ENCODE results near the gene CAVIN3. TPM values are rescaled to one million over a fixed set of nuclear protein-coding genes. Genes with fewer than 3 reads are reported as not detected.
"Not testable (repeated sequence)": the region's sequence is repeated elsewhere in the genome, so short reads cannot be mapped to it uniquely, and the experiment has no call there.

Gene CAVIN3
- total RNA-seq, 3 donors from 2014 or later, result 4.6 to 21.3 (median 20.7) TPM

DNA sequence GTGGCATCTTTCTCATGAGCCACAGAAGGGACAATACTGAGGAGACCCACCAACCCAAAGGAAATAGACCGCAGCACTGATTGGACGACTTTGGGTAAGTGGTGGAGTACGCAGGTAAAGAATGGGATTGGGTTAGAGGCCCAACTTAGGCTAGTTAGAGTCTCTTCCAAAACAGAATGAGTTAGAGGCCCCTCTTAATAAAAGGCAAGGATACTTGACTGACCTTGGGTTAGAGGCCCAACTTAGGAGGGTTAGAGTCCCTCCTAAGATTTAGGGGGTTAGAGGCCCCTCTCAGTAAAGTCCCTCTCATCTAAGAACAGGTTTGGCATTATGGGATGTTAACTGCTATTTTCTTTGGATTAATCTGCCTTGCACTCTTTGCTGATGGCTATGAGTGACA is 36.1 kb downstream of the CAVIN3 start:
- TF ChIP-seq, protein P1, sequence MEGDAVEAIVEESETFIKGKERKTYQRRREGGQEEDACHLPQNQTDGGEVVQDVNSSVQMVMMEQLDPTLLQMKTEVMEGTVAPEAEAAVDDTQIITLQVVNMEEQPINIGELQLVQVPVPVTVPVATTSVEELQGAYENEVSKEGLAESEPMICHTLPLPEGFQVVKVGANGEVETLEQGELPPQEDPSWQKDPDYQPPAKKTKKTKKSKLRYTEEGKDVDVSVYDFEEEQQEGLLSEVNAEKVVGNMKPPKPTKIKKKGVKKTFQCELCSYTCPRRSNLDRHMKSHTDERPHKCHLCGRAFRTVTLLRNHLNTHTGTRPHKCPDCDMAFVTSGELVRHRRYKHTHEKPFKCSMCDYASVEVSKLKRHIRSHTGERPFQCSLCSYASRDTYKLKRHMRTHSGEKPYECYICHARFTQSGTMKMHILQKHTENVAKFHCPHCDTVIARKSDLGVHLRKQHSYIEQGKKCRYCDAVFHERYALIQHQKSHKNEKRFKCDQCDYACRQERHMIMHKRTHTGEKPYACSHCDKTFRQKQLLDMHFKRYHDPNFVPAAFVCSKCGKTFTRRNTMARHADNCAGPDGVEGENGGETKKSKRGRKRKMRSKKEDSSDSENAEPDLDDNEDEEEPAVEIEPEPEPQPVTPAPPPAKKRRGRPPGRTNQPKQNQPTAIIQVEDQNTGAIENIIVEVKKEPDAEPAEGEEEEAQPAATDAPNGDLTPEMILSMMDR (IDR thresholded peaks at IDR 0.05), result no peak
- ATAC-seq, result no peak
- intact Hi-C loops (cut with DNase I, micrococcal nuclease), result no loop called here
- Histone ChIP-seq H3K4me1 (ENCODE audit: low read depth) (no peaks in the 10 kb centered on the region), H3K36me3 (ENCODE audit: low read depth) (no peaks in the 10 kb centered on the region), H3K9me3 (no peaks in the 10 kb centered on the region), H3K4me3 (no peak overlapping the region)
- no peak for DNase-seq

DNA sequence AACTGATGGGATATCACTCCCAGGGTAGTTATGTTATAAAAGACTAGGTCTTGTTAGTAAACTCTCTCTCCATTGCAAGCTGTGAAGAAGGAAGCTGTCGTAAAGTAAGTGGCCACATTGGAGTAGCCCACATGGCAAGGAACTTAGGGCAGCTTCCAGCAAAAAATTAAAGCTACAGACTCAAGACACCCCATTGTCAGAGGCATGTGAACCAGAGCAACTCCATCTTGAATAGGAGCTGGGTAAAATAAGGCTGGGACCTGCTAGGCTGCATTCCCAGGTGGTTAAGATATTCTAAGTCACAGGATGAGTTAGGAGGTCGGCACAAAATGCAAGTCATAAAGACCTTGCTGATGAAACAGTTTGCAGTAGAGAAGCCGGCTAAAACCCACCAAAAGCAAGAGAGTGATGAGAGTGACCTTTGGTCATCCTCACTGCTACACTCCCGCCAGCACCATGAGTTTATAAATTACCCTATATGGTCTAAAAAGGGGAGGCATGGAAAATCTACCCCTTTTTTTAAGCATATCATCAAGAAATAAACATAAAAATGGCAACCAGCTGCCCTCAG is 36.8 kb downstream of the CAVIN3 start:
- DNase-seq, result no peak
- no peaks in the 10 kb centered on the region for H3K36me3 ChIP-seq (ENCODE audit: low read depth)
- no peaks in the 10 kb centered on the region for H3K4me1 ChIP-seq (ENCODE audit: low read depth)
- H3K4me3 ChIP-seq, result no peak overlapping the region
- H3K9me3 ChIP-seq, result no peaks in the 10 kb centered on the region
- TF ChIP-seq, protein P1 (IDR thresholded peaks at IDR 0.05), result no peak
- intact Hi-C loops (cut with DNase I, micrococcal nuclease), result no loop called here
- ATAC-seq, result no peak

DNA sequence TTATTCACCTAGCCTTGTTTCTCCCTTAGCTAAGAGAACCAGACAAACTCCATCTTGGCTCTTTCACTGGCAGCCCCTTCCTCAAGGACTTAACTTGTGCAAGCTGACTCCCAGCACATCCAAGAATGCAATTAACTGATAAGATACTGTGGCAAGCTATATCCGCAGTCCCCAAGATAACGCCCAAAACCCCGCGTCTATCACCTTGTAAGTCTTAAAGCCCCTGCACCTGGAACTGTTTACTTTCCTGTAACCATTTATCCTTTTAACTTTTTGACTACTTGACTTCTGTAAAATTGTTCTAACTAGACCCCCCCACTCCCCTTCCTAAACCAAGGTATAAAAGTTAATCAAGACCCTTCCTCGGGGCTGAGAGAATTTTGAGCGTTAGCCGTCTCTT is 39.5 kb downstream of the CAVIN3 start:
- H3K4me3 ChIP-seq; H3K4me1 ChIP-seq (ENCODE audit: low read depth); intact Hi-C loops (cut with DNase I, micrococcal nuclease); DNase-seq; H3K9me3 ChIP-seq; H3K36me3 ChIP-seq (ENCODE audit: low read depth); ATAC-seq: not testable (repeated sequence)

DNA sequence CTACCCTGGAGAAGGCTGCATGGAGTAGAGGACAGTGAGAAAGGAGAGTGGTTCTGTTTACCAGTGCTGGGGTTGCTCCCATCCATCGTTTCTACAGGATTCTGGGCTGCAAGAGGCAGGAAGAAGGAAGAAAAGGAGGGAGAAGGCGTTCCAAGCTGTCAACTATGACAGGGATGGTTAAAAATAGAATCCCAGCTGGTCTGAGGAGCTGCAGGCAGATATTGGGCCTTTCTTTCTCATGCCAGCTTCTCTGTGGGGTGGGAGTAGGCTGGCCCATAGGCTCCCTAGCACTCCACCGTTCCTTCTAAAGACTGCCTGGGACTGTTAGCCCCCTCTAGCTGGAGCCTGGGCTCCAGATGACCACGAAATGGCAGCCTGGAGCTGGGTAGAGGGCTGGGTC is 47.1 kb downstream of the CAVIN3 start:
- Histone ChIP-seq H3K4me1 (ENCODE audit: low read depth) (no peaks in the 10 kb centered on the region), H3K4me3 (no peak overlapping the region), H3K9me3 (no peaks in the 10 kb centered on the region), H3K36me3 (ENCODE audit: low read depth) (no peaks in the 10 kb centered on the region)
- intact Hi-C loops (cut with DNase I, micrococcal nuclease), result no loop called here
- ATAC-seq (no peak), DNase-seq (no peak)
- TF ChIP-seq, protein P1 (IDR thresholded peaks at IDR 0.05), result no peak

DNA sequence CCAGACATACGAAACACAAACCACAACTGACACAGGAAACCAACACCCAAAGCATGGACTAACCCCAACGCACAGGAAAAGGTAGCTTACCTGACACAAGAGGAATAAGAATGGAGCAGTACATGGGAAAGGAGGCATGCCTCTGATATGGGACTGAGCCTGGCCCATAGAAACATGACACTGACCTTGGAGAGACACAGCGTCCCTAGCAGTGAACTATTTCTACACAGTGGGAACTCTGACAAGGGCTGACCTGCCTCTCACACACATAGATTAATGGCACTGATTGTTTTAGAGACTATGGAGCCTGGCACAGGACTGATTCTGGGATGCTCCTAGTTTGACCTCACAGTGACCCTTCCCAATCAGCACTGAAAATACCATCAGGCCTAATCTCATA is 48.7 kb downstream of the CAVIN3 start:
- no peaks in the 10 kb centered on the region for H3K36me3 ChIP-seq (ENCODE audit: low read depth)
- ATAC-seq (no peak), DNase-seq (no peak)
- TF ChIP-seq, protein P1 (IDR thresholded peaks at IDR 0.05), result no peak
- no peaks in the 10 kb centered on the region for H3K9me3 ChIP-seq
- no peak overlapping the region for H3K4me3 ChIP-seq
- H3K4me1 ChIP-seq (ENCODE audit: low read depth), result no peaks in the 10 kb centered on the region
- intact Hi-C loops (cut with DNase I, micrococcal nuclease), result no loop called here

DNA sequence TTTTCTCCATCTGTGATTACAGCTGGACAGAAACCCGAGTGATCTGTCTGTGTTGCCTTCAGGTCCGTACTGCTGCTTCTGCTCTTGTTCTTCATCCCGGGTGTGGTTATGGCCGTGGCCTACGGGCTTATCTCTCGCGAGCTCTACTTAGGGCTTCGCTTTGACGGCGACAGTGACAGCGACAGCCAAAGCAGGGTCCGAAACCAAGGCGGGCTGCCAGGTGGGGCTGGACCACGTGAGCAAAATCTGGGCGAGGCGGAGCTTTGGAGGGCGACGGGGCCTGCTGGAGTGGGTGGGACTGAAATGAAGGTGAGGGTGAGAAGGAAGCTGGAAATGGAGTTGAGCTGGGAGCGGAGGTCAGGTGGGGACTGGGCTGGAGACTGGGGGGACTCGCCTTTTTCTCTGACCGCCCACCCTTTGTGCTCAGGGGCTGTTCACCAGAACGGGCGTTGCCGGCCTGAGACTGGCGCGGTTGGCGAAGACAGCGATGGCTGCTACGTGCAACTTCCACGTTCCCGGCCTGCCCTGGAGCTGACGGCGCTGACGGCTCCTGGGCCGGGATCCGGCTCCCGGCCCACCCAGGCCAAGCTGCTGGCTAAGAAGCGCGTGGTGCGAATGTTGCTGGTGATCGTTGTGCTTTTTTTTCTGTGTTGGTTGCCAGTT is 49.6 kb downstream of the CAVIN3 start:
- intact Hi-C loops (cut with DNase I, micrococcal nuclease), result no loop called here
- no peaks in the 10 kb centered on the region for H3K4me1 ChIP-seq (ENCODE audit: low read depth)
- DNase-seq, result no peak
- no peak overlapping the region for H3K4me3 ChIP-seq
- no peak for ATAC-seq
- TF ChIP-seq, protein P1 (IDR thresholded peaks at IDR 0.05), result no peak
- H3K36me3 ChIP-seq (ENCODE audit: low read depth), result no peaks in the 10 kb centered on the region
- no peaks in the 10 kb centered on the region for H3K9me3 ChIP-seq

All from mucosa of descending colon (tissue), 3 donors.